Measurements from ENCODE around the gene KIF26B. TPM values are rescaled to one million over a fixed set of nuclear protein-coding genes. Genes with fewer than 3 reads are reported as not detected.

KIF26B gene
- total RNA-seq, 1 donor from 2014 or later: 0.49 TPM

GRCh38 chr1:245459621-245460020 lies 304.8 kb downstream of the KIF26B start:
- Histone ChIP-seq H3K36me3 (no peaks in the 10 kb centered on the region), H3K9me3 (no peaks in the 10 kb centered on the region), H3K27ac (no peak overlapping the region), H3K4me3 (no peak overlapping the region), H3K4me1 (no peaks in the 10 kb centered on the region), H3K27me3 (no peaks in the 10 kb centered on the region)
- intact Hi-C loops (cut with DNase I): no loop called here
- TF ChIP-seq POLR2A (IDR thresholded peaks at IDR 0.05): no peak
- TF ChIP-seq, protein P1, sequence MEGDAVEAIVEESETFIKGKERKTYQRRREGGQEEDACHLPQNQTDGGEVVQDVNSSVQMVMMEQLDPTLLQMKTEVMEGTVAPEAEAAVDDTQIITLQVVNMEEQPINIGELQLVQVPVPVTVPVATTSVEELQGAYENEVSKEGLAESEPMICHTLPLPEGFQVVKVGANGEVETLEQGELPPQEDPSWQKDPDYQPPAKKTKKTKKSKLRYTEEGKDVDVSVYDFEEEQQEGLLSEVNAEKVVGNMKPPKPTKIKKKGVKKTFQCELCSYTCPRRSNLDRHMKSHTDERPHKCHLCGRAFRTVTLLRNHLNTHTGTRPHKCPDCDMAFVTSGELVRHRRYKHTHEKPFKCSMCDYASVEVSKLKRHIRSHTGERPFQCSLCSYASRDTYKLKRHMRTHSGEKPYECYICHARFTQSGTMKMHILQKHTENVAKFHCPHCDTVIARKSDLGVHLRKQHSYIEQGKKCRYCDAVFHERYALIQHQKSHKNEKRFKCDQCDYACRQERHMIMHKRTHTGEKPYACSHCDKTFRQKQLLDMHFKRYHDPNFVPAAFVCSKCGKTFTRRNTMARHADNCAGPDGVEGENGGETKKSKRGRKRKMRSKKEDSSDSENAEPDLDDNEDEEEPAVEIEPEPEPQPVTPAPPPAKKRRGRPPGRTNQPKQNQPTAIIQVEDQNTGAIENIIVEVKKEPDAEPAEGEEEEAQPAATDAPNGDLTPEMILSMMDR (IDR thresholded peaks at IDR 0.05): no peak
- no peak for TF ChIP-seq POLR2AphosphoS5 (IDR thresholded peaks at IDR 0.05; ENCODE audit: insufficient read depth in 1 of 2, low read depth in 1 of 2)
- DNase-seq (ENCODE audit: extremely low spot score in 2 of 2): no peak

- Histone ChIP-seq H3K4me3 (no peak overlapping the region), H3K9me3 (no peaks in the 10 kb centered on the region), H3K27ac (no peak overlapping the region), H3K36me3 (no peaks in the 10 kb centered on the region), H3K27me3 (no peaks in the 10 kb centered on the region), H3K4me1 (no peaks in the 10 kb centered on the region)
- no peak for DNase-seq (ENCODE audit: extremely low spot score in 2 of 2)
- intact Hi-C loops (cut with DNase I): no loop called here
- TF ChIP-seq POLR2AphosphoS5 (IDR thresholded peaks at IDR 0.05; ENCODE audit: insufficient read depth in 1 of 2, low read depth in 1 of 2) (no peak), POLR2A (IDR thresholded peaks at IDR 0.05) (no peak)
- TF ChIP-seq, protein P1 (IDR thresholded peaks at IDR 0.05): no peak
Measured at GRCh38 chr1:245461681-245462080, 306.9 kb downstream of the KIF26B start.

DNA sequence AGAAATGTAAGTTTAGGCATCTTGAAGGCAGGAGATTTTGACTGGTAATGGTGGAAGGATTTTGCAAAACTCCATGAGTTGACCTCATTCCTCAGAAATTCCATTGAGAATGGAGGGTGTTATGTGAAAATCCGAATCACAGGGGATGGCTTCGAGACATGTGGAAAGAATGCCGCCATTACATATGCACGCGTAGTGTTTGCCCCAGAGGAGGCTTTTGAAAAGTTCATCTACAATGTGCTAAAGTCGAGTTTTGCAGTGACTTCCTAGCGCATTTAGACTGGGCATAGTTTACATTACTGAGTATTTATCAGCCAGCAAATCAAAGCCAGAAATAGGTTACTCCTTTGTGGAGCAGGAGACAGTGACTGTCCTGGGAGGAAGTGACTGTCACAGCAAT lies 307.4 kb downstream of the KIF26B start:
- Histone ChIP-seq H3K27me3 (no peaks in the 10 kb centered on the region), H3K36me3 (no peaks in the 10 kb centered on the region), H3K4me1 (no peaks in the 10 kb centered on the region), H3K27ac (no peak overlapping the region), H3K4me3 (no peak overlapping the region), H3K9me3 (no peaks in the 10 kb centered on the region)
- intact Hi-C loops (cut with DNase I): no loop called here
- TF ChIP-seq POLR2A (IDR thresholded peaks at IDR 0.05): no peak
- TF ChIP-seq POLR2AphosphoS5 (IDR thresholded peaks at IDR 0.05; ENCODE audit: insufficient read depth in 1 of 2, low read depth in 1 of 2): no peak
- TF ChIP-seq, protein P1 (IDR thresholded peaks at IDR 0.05): no peak
- DNase-seq (ENCODE audit: extremely low spot score in 2 of 2): no peak

- no peak overlapping the region for H3K27ac ChIP-seq
- H3K27me3 ChIP-seq: no peaks in the 10 kb centered on the region
- H3K9me3 ChIP-seq: no peaks in the 10 kb centered on the region
- no peak for DNase-seq (ENCODE audit: extremely low spot score in 2 of 2)
- intact Hi-C loops (cut with DNase I): no loop called here
- TF ChIP-seq POLR2AphosphoS5 (IDR thresholded peaks at IDR 0.05; ENCODE audit: insufficient read depth in 1 of 2, low read depth in 1 of 2): no peak
- TF ChIP-seq, protein P1 (IDR thresholded peaks at IDR 0.05): no peak
- no peak for TF ChIP-seq POLR2A (IDR thresholded peaks at IDR 0.05)
- no peaks in the 10 kb centered on the region for H3K4me1 ChIP-seq
- H3K4me3 ChIP-seq: no peak overlapping the region
- no peaks in the 10 kb centered on the region for H3K36me3 ChIP-seq
Measured at GRCh38 chr1:245463392-245464165, 308.8 kb downstream of the KIF26B start.

DNA sequence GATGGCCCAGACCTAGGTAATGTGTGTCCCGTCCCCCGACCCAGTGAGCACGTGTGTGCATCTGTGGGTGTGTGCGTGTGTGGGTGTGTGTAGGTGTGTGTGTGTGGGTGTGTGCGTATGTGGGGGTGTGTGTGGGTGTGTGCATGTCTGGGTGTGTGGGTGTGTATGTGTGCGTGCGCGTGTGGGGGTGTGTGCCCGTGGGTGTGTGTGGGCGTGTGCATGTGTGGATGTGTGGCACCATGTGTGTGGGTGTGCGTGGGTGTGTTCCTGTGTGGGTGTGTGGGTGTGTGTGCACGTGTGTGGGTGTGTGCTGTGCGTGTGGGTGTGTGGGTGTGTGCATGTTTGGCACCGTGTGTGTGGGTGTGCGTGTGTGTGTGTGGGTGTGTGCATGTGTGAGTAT lies 309.5 kb downstream of the KIF26B start:
- intact Hi-C loops (cut with DNase I): no loop called here
- Histone ChIP-seq H3K36me3 (no peaks in the 10 kb centered on the region), H3K27ac (no peak overlapping the region), H3K4me3 (no peak overlapping the region), H3K4me1 (no peaks in the 10 kb centered on the region), H3K27me3 (no peaks in the 10 kb centered on the region), H3K9me3 (no peaks in the 10 kb centered on the region)
- no peak for DNase-seq (ENCODE audit: extremely low spot score in 2 of 2)
- TF ChIP-seq POLR2A (IDR thresholded peaks at IDR 0.05) (no peak), POLR2AphosphoS5 (IDR thresholded peaks at IDR 0.05; ENCODE audit: insufficient read depth in 1 of 2, low read depth in 1 of 2) (no peak)
- TF ChIP-seq, protein P1 (IDR thresholded peaks at IDR 0.05): no peak
